Activated naive CD4-positive, alpha-beta T cell treated with anti-CD3 and anti-CD28 coated beads for 36 hours (primary cell): ENCODE results near the gene KMT2C. TPM values are rescaled to one million over a fixed set of nuclear protein-coding genes. Genes with fewer than 3 reads are reported as not detected.
A peak's percentile ranks its signal among the peaks of the same experiment; 100 is the strongest.
"Not testable (repeated sequence)": the region's sequence is repeated elsewhere in the genome, so short reads cannot be mapped to it uniquely, and the experiment has no call there.

ENCODE experiments used
- CTCF ChIA-PET: fragments of 350-600 bp; sonication (Branson Sonifier 250); formaldehyde crosslinking; loops from one replicate; lab custom pipeline; 2021; ENCODE audit warnings: antibody characterized with exemption; lab: Charles Lee
- DNase-seq: peaks from one replicate; pipeline ENCODE4 v3.0.0-alpha.2; 2020
- H3K27ac Mint-ChIP-seq: one replicate; pipeline ENCODE4 v1.8.0; 2021; ENCODE audit warnings: mild to moderate bottlenecking, mixed read lengths
- H3K27me3 Mint-ChIP-seq: one replicate; pipeline ENCODE4 v1.8.0; 2021; ENCODE audit warnings: low read depth, mixed read lengths
- H3K36me3 Mint-ChIP-seq: one replicate; pipeline ENCODE4 v1.8.0; 2021; ENCODE audit warnings: low read depth, mixed read lengths
- H3K4me1 Mint-ChIP-seq: one replicate; pipeline ENCODE4 v1.8.0; 2021; ENCODE audit warnings: low read depth, mixed read lengths
- H3K4me3 Mint-ChIP-seq: one replicate; pipeline ENCODE4 v1.8.0; 2021; ENCODE audit warnings: mild to moderate bottlenecking, moderate library complexity, mixed read lengths
- H3K9me3 Mint-ChIP-seq: one replicate; pipeline ENCODE4 v1.8.0; 2021; ENCODE audit warnings: mixed read lengths
- intact Hi-C: fragments of 100-400 bp; cut with micrococcal nuclease; formaldehyde crosslinking; loops from one replicate; pipeline ENCODE4 v1.15.1; 2023
- total RNA-seq, 2 experiments: library from RNA; stranded (reverse); gene quantifications; one replicate each; pipeline ENCODE4 v1.2.3, GENCODE V29; 2021

The KMT2C gene
- total RNA-seq, 2 experiments from 2014 or later = 33.8 to 36.1 TPM

- H3K4me3 Mint-ChIP-seq, CTCF ChIA-PET, H3K27me3 Mint-ChIP-seq, H3K27ac Mint-ChIP-seq, DNase-seq: not testable (repeated sequence)
- intact Hi-C loops = loop anchor here (1.0 to 5.0 kb wide), 2 partner anchors 13 to 39 kb away; no protein-coding TSS in a partner anchor
- Mint-ChIP-seq H3K9me3 (peaks cover 17% of the 10 kb centered on the region), H3K4me1 (peaks cover 53% of the 10 kb centered on the region), H3K36me3 (peaks cover 26% of the 10 kb centered on the region)
Observed at GRCh38 chr7:152420950-152421349, 14.9 kb downstream of the KMT2C start.

GRCh38 chr7:152419473-152420429, 16.1 kb downstream of the KMT2C start:
- no peak for DNase-seq
- CTCF ChIA-PET = no interaction called here
- H3K4me1 Mint-ChIP-seq = peaks cover 45% of the 10 kb centered on the region
- H3K27me3 Mint-ChIP-seq = no peaks in the 10 kb centered on the region
- peaks cover 26% of the 10 kb centered on the region for H3K36me3 Mint-ChIP-seq
- H3K4me3 Mint-ChIP-seq = peak overlapping the region; percentile 48
- H3K9me3 Mint-ChIP-seq = peaks cover 17% of the 10 kb centered on the region
- intact Hi-C loops = loop anchor here (1.0 to 5.0 kb wide), 2 partner anchors 15 to 37 kb away; no protein-coding TSS in a partner anchor
- peak overlapping the region; percentile 60 for H3K27ac Mint-ChIP-seq

DNA sequence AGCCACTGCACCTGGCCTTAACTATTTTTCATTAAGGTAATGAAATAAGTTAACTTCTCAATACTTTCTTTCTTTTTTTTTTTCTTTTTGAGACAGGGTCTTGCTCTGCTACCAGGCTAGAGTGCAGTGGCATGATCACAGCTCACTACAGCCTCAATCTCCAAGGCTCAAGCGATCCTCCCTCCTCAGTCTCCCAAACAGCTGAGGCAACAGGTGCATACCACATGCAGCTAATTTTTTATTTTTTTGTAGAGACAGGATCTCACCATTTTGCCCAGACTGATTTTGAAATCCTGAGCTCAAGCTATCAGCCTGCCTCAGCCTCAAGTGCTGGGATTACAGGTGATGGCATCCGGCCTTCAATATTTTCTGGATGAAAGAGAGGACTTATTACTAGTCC, 21.0 kb downstream of the KMT2C start:
- Mint-ChIP-seq H3K4me1 (peaks cover 27% of the 10 kb centered on the region), H3K4me3 (no peak overlapping the region), H3K9me3 (peaks cover 1% of the 10 kb centered on the region), H3K27ac (no peak overlapping the region), H3K36me3 (peaks cover 7% of the 10 kb centered on the region), H3K27me3 (no peaks in the 10 kb centered on the region)
- CTCF ChIA-PET = no interaction called here
- intact Hi-C loops = no loop called here
- no peak for DNase-seq

GRCh38 chr7:152411389-152411788, 24.4 kb downstream of the KMT2C start:
- peaks cover 18% of the 10 kb centered on the region for H3K4me1 Mint-ChIP-seq
- peaks cover 10% of the 10 kb centered on the region for H3K9me3 Mint-ChIP-seq
- intact Hi-C loops = no loop called here
- H3K27me3 Mint-ChIP-seq = no peaks in the 10 kb centered on the region
- no peak overlapping the region for H3K27ac Mint-ChIP-seq
- CTCF ChIA-PET = no interaction called here
- DNase-seq = no peak
- H3K36me3 Mint-ChIP-seq = peaks cover 11% of the 10 kb centered on the region
- H3K4me3 Mint-ChIP-seq = no peak overlapping the region

DNA sequence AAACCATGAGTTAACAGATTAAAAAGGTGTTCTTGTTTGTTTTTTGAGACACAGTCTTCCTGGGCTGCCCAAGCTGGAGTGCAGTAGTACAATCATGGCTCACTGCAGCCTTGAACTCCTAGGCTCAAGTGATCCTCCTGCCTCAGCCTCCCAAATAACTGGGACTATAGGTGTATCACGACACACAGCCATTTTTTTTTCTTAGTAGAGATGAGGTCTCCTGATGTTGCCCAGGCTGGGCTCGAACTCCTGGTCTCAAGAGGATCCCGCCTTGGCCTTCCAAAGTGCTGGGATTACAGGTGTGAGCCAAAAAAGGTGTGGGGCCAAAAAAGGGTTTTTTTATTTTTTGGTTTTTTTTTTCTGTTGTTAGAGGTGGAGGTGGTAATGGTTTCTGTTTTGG, 29.3 kb downstream of the KMT2C start:
- intact Hi-C loops = no loop called here
- H3K4me3 Mint-ChIP-seq = no peak overlapping the region
- no peaks in the 10 kb centered on the region for H3K27me3 Mint-ChIP-seq
- no peak for DNase-seq
- H3K27ac Mint-ChIP-seq = no peak overlapping the region
- H3K4me1 Mint-ChIP-seq = peaks cover 19% of the 10 kb centered on the region
- peaks cover 18% of the 10 kb centered on the region for H3K36me3 Mint-ChIP-seq
- peaks cover 26% of the 10 kb centered on the region for H3K9me3 Mint-ChIP-seq
- CTCF ChIA-PET = interaction anchor here (0.6 to 0.7 kb wide), 2 partner anchors 11 to 93 kb away, joined by 3 to 4 read pairs; no protein-coding TSS in a partner anchor

- DNase-seq, H3K4me3 Mint-ChIP-seq, H3K27me3 Mint-ChIP-seq, H3K27ac Mint-ChIP-seq, intact Hi-C loops: not testable (repeated sequence)
- peaks cover 24% of the 10 kb centered on the region for H3K9me3 Mint-ChIP-seq
- peaks cover 17% of the 10 kb centered on the region for H3K36me3 Mint-ChIP-seq
- H3K4me1 Mint-ChIP-seq = peaks cover 14% of the 10 kb centered on the region
- CTCF ChIA-PET = interaction anchor here (0.6 to 0.7 kb wide), 2 partner anchors 11 to 93 kb away, joined by 3 to 4 read pairs; no protein-coding TSS in a partner anchor
Observed at GRCh38 chr7:152406030-152406429, 29.8 kb downstream of the KMT2C start.

- DNase-seq = no peak
- Mint-ChIP-seq H3K27ac (no peak overlapping the region), H3K36me3 (peaks cover 14% of the 10 kb centered on the region), H3K9me3 (peaks cover 24% of the 10 kb centered on the region), H3K4me3 (no peak overlapping the region), H3K4me1 (peaks cover 23% of the 10 kb centered on the region), H3K27me3 (no peaks in the 10 kb centered on the region)
- CTCF ChIA-PET = no interaction called here
- intact Hi-C loops = no loop called here
Observed at GRCh38 chr7:152403726-152404125, 32.1 kb downstream of the KMT2C start.

- CTCF ChIA-PET = interaction anchor here (0.6 kb wide), 1 partner anchor 92 kb away, joined by 10 read pairs; no protein-coding TSS in a partner anchor
- no peak for DNase-seq
- Mint-ChIP-seq H3K27ac (no peak overlapping the region), H3K27me3 (no peaks in the 10 kb centered on the region), H3K4me3 (no peak overlapping the region), H3K4me1 (peaks cover 33% of the 10 kb centered on the region), H3K9me3 (peaks cover 24% of the 10 kb centered on the region), H3K36me3 (peaks cover 14% of the 10 kb centered on the region)
- intact Hi-C loops = no loop called here
Observed at GRCh38 chr7:152402384-152403250, 33.2 kb downstream of the KMT2C start.

- peaks cover 47% of the 10 kb centered on the region for H3K4me1 Mint-ChIP-seq
- CTCF ChIA-PET = interaction anchor here (0.6 kb wide), 1 partner anchor 10 kb away, joined by 4 read pairs; no protein-coding TSS in a partner anchor
- H3K9me3 Mint-ChIP-seq = peaks cover 3% of the 10 kb centered on the region
- H3K27me3 Mint-ChIP-seq = no peaks in the 10 kb centered on the region
- intact Hi-C loops = no loop called here
- no peak overlapping the region for H3K4me3 Mint-ChIP-seq
- H3K36me3 Mint-ChIP-seq = peaks cover 2% of the 10 kb centered on the region
- DNase-seq = no peak
- no peak overlapping the region for H3K27ac Mint-ChIP-seq
Observed at GRCh38 chr7:152399344-152399743, 36.5 kb downstream of the KMT2C start.

DNA sequence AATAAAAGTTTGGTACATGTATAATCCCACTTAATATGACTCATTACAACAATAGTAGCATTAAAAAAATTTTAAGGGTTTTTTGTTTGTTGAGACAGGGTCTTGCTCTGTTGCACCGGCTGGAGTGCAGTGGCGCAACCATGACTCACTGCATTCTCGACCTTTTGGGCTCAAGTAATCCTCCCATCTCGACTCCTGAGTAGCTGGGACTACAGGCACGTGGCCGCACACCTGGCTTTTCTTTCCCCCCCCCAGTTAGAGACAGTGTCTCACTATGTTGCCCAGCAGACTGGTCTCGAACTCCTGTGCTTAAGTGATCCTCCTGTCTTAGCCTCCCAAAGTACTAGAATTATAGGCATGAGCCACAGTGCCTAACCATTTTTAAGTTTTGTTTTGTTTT, 40.7 kb downstream of the KMT2C start:
- Mint-ChIP-seq H3K4me3 (no peak overlapping the region), H3K36me3 (no peaks in the 10 kb centered on the region), H3K27me3 (no peaks in the 10 kb centered on the region), H3K4me1 (peaks cover 58% of the 10 kb centered on the region), H3K9me3 (no peaks in the 10 kb centered on the region), H3K27ac (no peak overlapping the region)
- DNase-seq = no peak
- CTCF ChIA-PET = interaction anchor here (0.6 kb wide), 1 partner anchor 11 kb away, joined by 3 read pairs; no protein-coding TSS in a partner anchor
- intact Hi-C loops = no loop called here

DNA sequence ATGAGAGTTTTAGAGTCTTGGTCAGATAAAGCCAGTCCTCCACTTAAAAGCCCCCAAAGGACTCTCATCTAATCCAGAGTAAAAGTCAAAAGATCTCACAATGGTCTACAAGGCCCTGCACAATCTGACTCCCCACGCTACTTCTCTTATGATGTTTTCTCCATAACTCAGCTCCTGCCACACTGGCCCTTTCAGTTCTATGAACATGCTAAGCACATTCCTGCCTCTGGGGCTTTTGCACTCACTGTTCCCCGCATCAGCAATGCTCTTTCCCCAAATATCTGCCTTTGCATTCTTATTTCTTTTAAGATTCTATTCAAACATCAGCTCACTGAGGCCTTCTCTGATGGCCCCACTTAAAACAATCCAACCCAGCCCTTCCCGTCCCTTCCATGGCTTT, 41.6 kb downstream of the KMT2C start:
- H3K4me3 Mint-ChIP-seq, intact Hi-C loops, H3K9me3 Mint-ChIP-seq, DNase-seq, H3K36me3 Mint-ChIP-seq, H3K27me3 Mint-ChIP-seq, H3K27ac Mint-ChIP-seq, CTCF ChIA-PET: not testable (repeated sequence)
- peaks cover 58% of the 10 kb centered on the region for H3K4me1 Mint-ChIP-seq

DNA sequence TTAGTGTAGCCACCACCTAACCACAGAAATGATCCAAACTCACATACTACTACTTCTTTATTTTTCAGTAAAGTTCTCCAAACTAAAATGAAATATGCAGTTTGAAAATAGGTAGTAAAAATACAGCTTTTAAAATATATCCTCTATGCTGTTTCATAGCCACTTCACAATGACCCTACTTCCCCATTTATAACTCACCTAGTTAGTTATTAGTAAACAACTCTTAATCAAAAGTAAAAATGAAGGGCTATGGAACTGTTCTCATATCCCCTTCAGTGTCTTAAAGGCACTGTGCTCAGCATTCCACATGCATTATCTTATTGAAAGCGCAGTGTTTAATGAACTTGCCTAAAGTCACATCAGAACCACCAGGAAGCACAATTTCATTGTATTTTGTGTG, 43.5 kb downstream of the KMT2C start:
- intact Hi-C loops = no loop called here
- Mint-ChIP-seq H3K4me1 (peaks cover 43% of the 10 kb centered on the region), H3K9me3 (no peaks in the 10 kb centered on the region), H3K4me3 (no peak overlapping the region), H3K27me3 (no peaks in the 10 kb centered on the region), H3K27ac (no peak overlapping the region), H3K36me3 (no peaks in the 10 kb centered on the region)
- DNase-seq = no peak
- CTCF ChIA-PET = no interaction called here
